Fibroblast of lung (primary cell): ENCODE measurements around the gene RNF43. TPM values are rescaled to one million over a fixed set of nuclear protein-coding genes. Genes with fewer than 3 reads are reported as not detected.
A peak's percentile ranks its signal among the peaks of the same experiment; 100 is the strongest.

Experiments used
- DNase-seq, 2 donors: peaks; one replicate each; pipeline versions ENCODE4 v3.0.0 to v3.0.0-alpha.2; 2010; ENCODE audit warnings: low read depth in 2 of 2
- H2AFZ ChIP-seq: 2 replicates; pipeline ENCODE4 v1.5.1; 2012; ENCODE audit warnings: low read length, control low read depth, inconsistent platforms
- H3K27ac ChIP-seq: 2 replicates; pipeline ENCODE4 v1.5.1; 2011; ENCODE audit warnings: low read length, control low read depth; ENCODE audit not compliant: insufficient read depth
- H3K27me3 ChIP-seq: 2 replicates; pipeline ENCODE4 v1.5.1; 2011; ENCODE audit warnings: mild to moderate bottlenecking, low read length; ENCODE audit not compliant: control insufficient read depth, insufficient read depth
- H3K36me3 ChIP-seq: 2 replicates; pipeline ENCODE4 v1.5.1; 2011; ENCODE audit warnings: low read length; ENCODE audit not compliant: control insufficient read depth, insufficient read depth
- H3K4me1 ChIP-seq: 2 replicates; pipeline ENCODE4 v1.5.1; 2011; ENCODE audit warnings: low read length; ENCODE audit not compliant: control insufficient read depth, insufficient read depth; ENCODE audit errors: extremely low read depth
- H3K4me2 ChIP-seq: 2 replicates; pipeline ENCODE4 v1.5.1; 2011; ENCODE audit warnings: low read length, control low read depth; ENCODE audit not compliant: insufficient read depth; ENCODE audit errors: extremely low read depth
- H3K4me3 ChIP-seq, 4 experiments: fragments of 200-600 bp in 1 of 4; sonication (generic) in 1 of 4; replicated peaks in 1 of 4; 2 replicates each; pipeline ENCODE4 v1.5.1; 2011 to 2016; ENCODE audit warnings: low read length in 4 of 4, low read depth in 3 of 4, mild to moderate bottlenecking in 3 of 4, control low read depth in 2 of 4, inconsistent platforms in 1 of 4, mixed read lengths in 1 of 4; ENCODE audit not compliant: insufficient read depth in 1 of 4; ENCODE audit errors: control extremely low read depth in 1 of 4
- H3K79me2 ChIP-seq: 2 replicates; pipeline ENCODE4 v1.5.1; 2012; ENCODE audit warnings: mild to moderate bottlenecking, low read length, inconsistent platforms; ENCODE audit not compliant: control insufficient read depth, insufficient read depth
- H3K9ac ChIP-seq: 2 replicates; pipeline ENCODE4 v1.5.1; 2011; ENCODE audit warnings: mild to moderate bottlenecking, low read length, control low read depth; ENCODE audit not compliant: insufficient read depth
- H3K9me3 ChIP-seq: 2 replicates; pipeline ENCODE4 v1.5.1; 2012; ENCODE audit warnings: low read depth, low read length; ENCODE audit not compliant: control insufficient read depth, insufficient read depth
- H4K20me1 ChIP-seq: 2 replicates; pipeline ENCODE4 v1.5.1; 2011; ENCODE audit warnings: low read length; ENCODE audit not compliant: control insufficient read depth, insufficient read depth; ENCODE audit errors: extremely low read depth
- CTCF ChIP-seq, 2 donors: IDR thresholded peaks in 1 of 2; conservative IDR thresholded peaks in 1 of 2; 1 replicate in 1 of 2; 2 replicates in 1 of 2; pipeline ENCODE4 v1.5.1; 2011 to 2012; ENCODE audit warnings: low read length in 2 of 2, control low read depth in 1 of 2, inconsistent platforms in 1 of 2, low read depth in 1 of 2, mild to moderate bottlenecking in 1 of 2
- EZH2 ChIP-seq: IDR thresholded peaks from 2 replicates; pipeline ENCODE4 v1.5.1; 2012; ENCODE audit warnings: low read length, control low read depth, mild to moderate bottlenecking; ENCODE audit errors: missing control alignments
- polyA plus RNA-seq, 2 donors: library from polyadenylated mRNA; depleted of rRNA in 1 of 2; stranded (reverse) in 1 of 2; unstranded in 1 of 2; fragments of >200 nt; gene quantifications; 2 replicates each; pipeline ENCODE4 v1.2.1, GENCODE V29; 2011 to 2012; ENCODE audit warnings: missing spikeins in 1 of 2
- total RNA-seq: library from RNA; depleted of rRNA; stranded (reverse); fragments of >200 nt; gene quantifications from 2 replicates; pipeline ENCODE4 v1.2.1, GENCODE V29; 2014

The RNF43 gene
- total and polyA plus RNA-seq, 2 donors (not counting 1 experiment from before 2014, with no cell fraction given), result under 0.01 to 0.02 TPM

GRCh38 chr17:58421711-58422110 lies 4.4 kb upstream of the RNF43 start:
- Histone ChIP-seq H3K9me3 (no peaks in the 10 kb centered on the region), H3K4me1 (no peaks in the 10 kb centered on the region), H2AFZ (no peak overlapping the region), H3K36me3 (no peaks in the 10 kb centered on the region), H4K20me1 (no peaks in the 10 kb centered on the region), H3K9ac (no peak overlapping the region), H3K27me3 (no peaks in the 10 kb centered on the region), H3K4me2 (no peak overlapping the region), H3K79me2 (no peaks in the 10 kb centered on the region), H3K4me3 (no peak overlapping the region), H3K27ac (no peak overlapping the region)
- TF ChIP-seq CTCF (conservative IDR thresholded peaks at IDR 0.05 in 1 of 2, IDR thresholded peaks at IDR 0.05 in 1 of 2; ENCODE audit: low read depth in 1 of 2, low read length in 2 of 2) (no peak), EZH2 (no peak)
- no peak for DNase-seq

- H3K9ac ChIP-seq, result no peak overlapping the region
- no peak for DNase-seq
- no peaks in the 10 kb centered on the region for H3K9me3 ChIP-seq
- no peak overlapping the region for H2AFZ ChIP-seq
- H3K4me1 ChIP-seq, result no peaks in the 10 kb centered on the region
- no peaks in the 10 kb centered on the region for H3K27me3 ChIP-seq
- TF ChIP-seq EZH2 (no peak), CTCF (conservative IDR thresholded peaks at IDR 0.05 in 1 of 2, IDR thresholded peaks at IDR 0.05 in 1 of 2; ENCODE audit: low read depth in 1 of 2, low read length in 2 of 2) (no peak)
- no peak overlapping the region for H3K27ac ChIP-seq
- no peaks in the 10 kb centered on the region for H4K20me1 ChIP-seq
- H3K4me3 ChIP-seq, result no peak overlapping the region
- H3K36me3 ChIP-seq, result no peaks in the 10 kb centered on the region
- no peak overlapping the region for H3K4me2 ChIP-seq
- no peaks in the 10 kb centered on the region for H3K79me2 ChIP-seq
Observed at GRCh38 chr17:58420827-58421226, 3.5 kb upstream of the RNF43 start.

GRCh38 chr17:58416937-58417299 lies 416 bp downstream of the RNF43 start:
- Histone ChIP-seq H3K27ac (no peak overlapping the region), H2AFZ (no peak overlapping the region), H3K79me2 (no peaks in the 10 kb centered on the region), H3K9ac (no peak overlapping the region), H3K4me2 (peak overlapping the region; percentile 58), H3K27me3 (no peaks in the 10 kb centered on the region), H3K4me1 (no peaks in the 10 kb centered on the region), H3K9me3 (no peaks in the 10 kb centered on the region), H3K4me3 (peak overlapping the region in 1 of 4 experiments; percentile 73), H3K36me3 (no peaks in the 10 kb centered on the region), H4K20me1 (no peaks in the 10 kb centered on the region)
- DNase-seq, result no peak
- TF ChIP-seq CTCF (conservative IDR thresholded peaks at IDR 0.05 in 1 of 2, IDR thresholded peaks at IDR 0.05 in 1 of 2; ENCODE audit: low read depth in 1 of 2, low read length in 2 of 2), result no peak
- TF ChIP-seq EZH2, result no peak
